Fibroblast of villous mesenchyme (primary cell): ENCODE results near the gene FAM217B. TPM values are rescaled to one million over a fixed set of nuclear protein-coding genes. Genes with fewer than 3 reads are reported as not detected.

Experiments used
- DNase-seq: peaks from one replicate; pipeline ENCODE4 v3.0.0-alpha.2; 2010; ENCODE audit warnings: low read depth
- H3K4me3 ChIP-seq: 2 replicates; pipeline ENCODE4 v1.5.1; 2011; ENCODE audit warnings: low read depth, mild to moderate bottlenecking, low read length
- total RNA-seq: library from RNA; depleted of rRNA; stranded (reverse); fragments of >200 nt; gene quantifications from 2 replicates; pipeline ENCODE4 v1.2.3, GENCODE V29; 2012
- TF ChIP-seq, protein P1 (sequence below): IDR thresholded peaks from 2 replicates; pipeline ENCODE4 v1.5.1; 2012; ENCODE audit warnings: low read depth, mild to moderate bottlenecking, low read length; ENCODE audit not compliant: insufficient read depth

Gene FAM217B
- total RNA-seq, 1 donor: 5.6 TPM

DNA sequence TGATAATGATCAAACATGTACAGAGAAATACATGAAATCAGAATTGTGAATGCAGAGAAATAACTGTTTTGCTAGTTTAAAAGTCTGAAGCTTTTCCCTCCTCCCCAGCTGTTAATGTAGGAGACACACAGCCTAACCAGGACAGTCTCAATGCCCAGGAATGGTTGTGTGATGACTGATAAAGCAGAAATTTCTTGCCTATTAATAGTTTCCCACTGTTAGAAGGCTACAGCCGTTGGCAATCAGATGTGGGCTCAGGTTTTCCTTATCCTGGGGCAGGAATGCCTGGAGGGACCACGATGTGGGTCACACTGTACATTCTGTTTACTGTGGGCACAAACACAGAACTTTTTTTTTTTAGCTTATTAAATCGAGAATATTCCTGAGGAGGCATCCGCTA, 2.0 kb upstream of the FAM217B start:
- TF ChIP-seq, protein P1, sequence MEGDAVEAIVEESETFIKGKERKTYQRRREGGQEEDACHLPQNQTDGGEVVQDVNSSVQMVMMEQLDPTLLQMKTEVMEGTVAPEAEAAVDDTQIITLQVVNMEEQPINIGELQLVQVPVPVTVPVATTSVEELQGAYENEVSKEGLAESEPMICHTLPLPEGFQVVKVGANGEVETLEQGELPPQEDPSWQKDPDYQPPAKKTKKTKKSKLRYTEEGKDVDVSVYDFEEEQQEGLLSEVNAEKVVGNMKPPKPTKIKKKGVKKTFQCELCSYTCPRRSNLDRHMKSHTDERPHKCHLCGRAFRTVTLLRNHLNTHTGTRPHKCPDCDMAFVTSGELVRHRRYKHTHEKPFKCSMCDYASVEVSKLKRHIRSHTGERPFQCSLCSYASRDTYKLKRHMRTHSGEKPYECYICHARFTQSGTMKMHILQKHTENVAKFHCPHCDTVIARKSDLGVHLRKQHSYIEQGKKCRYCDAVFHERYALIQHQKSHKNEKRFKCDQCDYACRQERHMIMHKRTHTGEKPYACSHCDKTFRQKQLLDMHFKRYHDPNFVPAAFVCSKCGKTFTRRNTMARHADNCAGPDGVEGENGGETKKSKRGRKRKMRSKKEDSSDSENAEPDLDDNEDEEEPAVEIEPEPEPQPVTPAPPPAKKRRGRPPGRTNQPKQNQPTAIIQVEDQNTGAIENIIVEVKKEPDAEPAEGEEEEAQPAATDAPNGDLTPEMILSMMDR: no peak
- peak; percentile 36 for DNase-seq
- peak overlapping the region; percentile 10 for H3K4me3 ChIP-seq

DNA sequence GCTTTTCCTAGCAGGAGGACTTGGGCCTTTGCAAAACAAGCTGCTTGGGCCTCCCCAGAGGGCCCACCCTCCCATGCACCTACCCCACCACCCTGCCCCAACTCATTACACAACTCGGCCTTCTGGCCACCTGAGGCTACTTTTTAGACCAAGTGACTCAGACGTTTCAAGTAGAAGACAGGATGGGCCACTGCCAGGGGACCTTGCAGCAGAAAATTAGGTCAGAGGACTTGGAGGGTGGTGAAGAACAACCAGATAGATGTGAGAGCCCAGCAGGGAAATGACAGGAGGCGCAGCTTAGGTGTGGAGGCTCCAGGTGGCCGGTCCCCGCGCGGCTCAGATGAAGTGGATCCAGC, 1.5 kb upstream of the FAM217B start:
- TF ChIP-seq, protein P1: no peak
- DNase-seq: peak; percentile 36
- H3K4me3 ChIP-seq: no peak overlapping the region

GRCh38 chr20:59939052-59939878, 924 bp upstream of the FAM217B start:
- H3K4me3 ChIP-seq: peak overlapping the region; percentile 73
- TF ChIP-seq, protein P1: no peak
- no peak for DNase-seq

- TF ChIP-seq, protein P1: no peak
- DNase-seq: no peak
- H3K4me3 ChIP-seq: peak overlapping the region; percentile 73
Observed at GRCh38 chr20:59939879-59940128, 385 bp upstream of the FAM217B start.

- TF ChIP-seq, protein P1: no peak
- DNase-seq: no peak
- H3K4me3 ChIP-seq: peak overlapping the region; percentile 84
Observed at GRCh38 chr20:59940956-59941294, 736 bp downstream of the FAM217B start.

DNA sequence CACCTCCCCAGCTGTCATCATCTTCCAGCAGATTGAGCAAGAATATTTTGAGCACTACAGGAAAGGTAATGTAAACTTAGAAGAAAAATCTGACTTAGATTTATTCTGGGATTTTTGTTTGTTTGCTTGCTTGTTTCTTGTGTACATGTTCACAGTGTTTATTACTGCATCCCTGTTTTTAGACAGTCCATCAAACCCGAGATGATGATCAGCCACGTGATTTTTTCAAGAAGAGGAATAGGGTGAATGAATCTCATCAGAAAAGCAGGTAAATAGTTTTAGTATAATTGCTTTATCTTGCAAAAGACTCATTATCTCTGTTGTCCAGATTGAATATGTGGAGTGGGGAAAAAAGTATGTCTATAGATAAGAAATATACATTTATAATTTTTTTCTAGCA, 2.1 kb downstream of the FAM217B start:
- no peak overlapping the region for H3K4me3 ChIP-seq
- no peak for DNase-seq
- TF ChIP-seq, protein P1: no peak

GRCh38 chr20:59944726-59945125, 4.5 kb downstream of the FAM217B start:
- DNase-seq: no peak
- no peak overlapping the region for H3K4me3 ChIP-seq
- TF ChIP-seq, protein P1: no peak
